B cell (primary cell): ENCODE results near the gene LCMT2.

ENCODE experiments used
- EZH2 ChIP-seq: IDR thresholded peaks from 2 replicates; pipeline ENCODE4 v1.6.1; 2012; ENCODE audit warnings: borderline replicate concordance, low read depth, mild to moderate bottlenecking, moderate library complexity, low read length; ENCODE audit not compliant: insufficient read depth, poor library complexity, severe bottlenecking
- TF ChIP-seq, protein P1 (sequence below): fragments of 200-600 bp; IDR thresholded peaks from one replicate; pipeline ENCODE4 v1.8.0; 2022; ENCODE audit warnings: antibody characterized with exemption, mild to moderate bottlenecking

DNA sequence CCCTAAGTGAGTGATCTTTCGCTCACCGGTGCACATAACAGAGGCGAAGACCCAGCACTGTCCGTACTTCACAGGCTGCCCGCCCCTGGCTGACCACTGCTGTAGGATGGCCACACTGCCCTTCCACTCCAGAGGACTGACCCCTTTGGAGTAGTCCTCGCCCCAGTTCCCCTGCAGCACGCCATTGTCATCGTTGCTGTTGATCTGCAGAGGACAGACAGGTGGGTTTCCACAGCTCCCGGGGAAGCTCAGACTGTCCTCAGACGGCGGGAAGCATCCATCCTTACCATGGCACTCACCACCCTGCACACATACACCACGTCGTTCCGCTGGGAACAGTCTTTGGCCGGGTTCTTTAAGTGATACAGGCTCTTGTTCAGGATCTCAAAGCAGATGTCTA lies 43.1 kb downstream of the LCMT2 start:
- TF ChIP-seq, protein P1, sequence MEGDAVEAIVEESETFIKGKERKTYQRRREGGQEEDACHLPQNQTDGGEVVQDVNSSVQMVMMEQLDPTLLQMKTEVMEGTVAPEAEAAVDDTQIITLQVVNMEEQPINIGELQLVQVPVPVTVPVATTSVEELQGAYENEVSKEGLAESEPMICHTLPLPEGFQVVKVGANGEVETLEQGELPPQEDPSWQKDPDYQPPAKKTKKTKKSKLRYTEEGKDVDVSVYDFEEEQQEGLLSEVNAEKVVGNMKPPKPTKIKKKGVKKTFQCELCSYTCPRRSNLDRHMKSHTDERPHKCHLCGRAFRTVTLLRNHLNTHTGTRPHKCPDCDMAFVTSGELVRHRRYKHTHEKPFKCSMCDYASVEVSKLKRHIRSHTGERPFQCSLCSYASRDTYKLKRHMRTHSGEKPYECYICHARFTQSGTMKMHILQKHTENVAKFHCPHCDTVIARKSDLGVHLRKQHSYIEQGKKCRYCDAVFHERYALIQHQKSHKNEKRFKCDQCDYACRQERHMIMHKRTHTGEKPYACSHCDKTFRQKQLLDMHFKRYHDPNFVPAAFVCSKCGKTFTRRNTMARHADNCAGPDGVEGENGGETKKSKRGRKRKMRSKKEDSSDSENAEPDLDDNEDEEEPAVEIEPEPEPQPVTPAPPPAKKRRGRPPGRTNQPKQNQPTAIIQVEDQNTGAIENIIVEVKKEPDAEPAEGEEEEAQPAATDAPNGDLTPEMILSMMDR: no peak
- no peak for TF ChIP-seq EZH2
